Vein endothelial cell (primary cell): ENCODE results near the gene PIK3R3. TPM values are rescaled to one million over a fixed set of nuclear protein-coding genes. Genes with fewer than 3 reads are reported as not detected.

Experiments
- small RNA-seq: library from RNA; depleted of rRNA; stranded (forward); fragments of <200 nt; gene quantifications from one replicate; pipeline ENCODE3, GENCODE V24; 2012
- total RNA-seq: library from RNA; depleted of rRNA; stranded (reverse); fragments of >200 nt; gene quantifications from 2 replicates; pipeline ENCODE4 v1.2.3, GENCODE V29; 2012

Gene PIK3R3
- total RNA-seq, result 11.8 and 14.9 TPM in 2 replicates

DNA sequence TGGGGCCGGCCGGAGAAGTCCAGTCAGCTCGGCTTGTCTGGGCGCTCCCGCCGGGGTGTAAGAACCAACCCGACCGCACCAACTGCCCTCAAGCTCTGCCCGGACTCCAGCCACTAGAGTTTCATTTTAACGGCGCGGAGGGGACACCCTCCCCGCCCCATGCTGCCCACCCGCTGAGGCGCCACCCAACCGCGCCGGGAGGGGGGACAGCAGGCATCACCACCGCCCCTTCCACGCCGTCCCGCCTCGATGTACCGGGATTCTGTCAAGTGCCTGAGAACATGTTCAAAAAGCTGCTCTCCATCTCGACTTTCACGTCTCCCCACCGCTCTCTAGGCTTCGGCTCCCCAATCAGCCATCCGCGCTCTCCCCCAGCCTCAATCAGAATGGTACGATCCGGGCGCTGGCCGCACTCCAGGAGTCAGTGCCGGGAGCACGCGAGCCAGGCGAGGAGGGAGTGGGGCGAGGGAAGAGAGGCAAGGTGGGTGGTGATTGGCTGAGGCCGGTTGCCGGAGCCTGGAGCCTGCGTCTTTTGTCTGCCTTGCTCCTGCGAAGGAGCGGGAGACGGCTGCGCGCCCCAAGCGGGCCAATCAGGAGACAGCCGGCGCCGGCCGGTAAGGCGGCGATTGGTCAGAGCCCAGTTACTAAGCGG lies at the start of gene PIK3R3:
Gene PIK3R3 (minus strand): TSS at position 101 of the 652 bp plus-strand sequence. CDS start 677 bp downstream, outside the sequence.

GRCh38 chr1:46176211-46176865 lies 43.9 kb upstream of the PIK3R3 start, which contains the start of gene P3R3URF:
TSS of gene P3R3URF (minus strand) at chr1:46176488. CDS start at chr1:46176471, 17 bp downstream.

DNA sequence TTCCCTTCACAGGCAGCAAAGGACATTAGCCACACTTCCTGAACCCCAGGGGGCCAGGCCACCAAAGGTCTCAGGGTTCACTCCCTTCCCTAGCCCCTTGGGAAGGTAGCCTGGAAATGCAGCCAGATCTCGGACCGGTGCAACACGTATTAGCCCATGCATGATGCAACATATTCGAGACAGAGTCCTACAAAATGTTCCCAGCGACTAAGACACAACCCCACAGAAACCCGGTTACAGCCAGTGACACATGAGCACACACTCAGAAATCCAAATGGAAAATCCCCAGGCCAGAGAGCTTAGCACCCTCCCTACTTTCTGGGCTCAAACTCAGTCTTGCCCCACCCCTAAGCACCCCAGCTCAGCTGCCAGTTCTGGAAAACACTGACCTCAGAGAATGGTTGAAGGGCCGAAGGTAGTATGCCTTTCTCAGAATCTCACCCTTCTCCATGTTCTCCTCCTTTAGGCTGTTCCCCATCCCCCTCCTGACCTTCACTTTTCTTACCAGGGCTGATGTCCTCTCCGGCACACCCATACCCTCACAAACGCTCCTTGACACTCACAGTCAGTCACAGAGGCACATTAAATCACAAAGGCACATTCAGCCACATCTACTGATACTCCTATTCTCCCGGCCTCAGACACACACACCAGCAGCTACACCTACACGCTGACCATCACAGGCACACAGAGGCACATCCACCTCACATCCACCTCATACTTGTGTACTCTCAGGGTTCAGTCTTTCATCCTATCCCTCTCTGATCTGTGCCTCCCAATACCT lies 42.2 kb upstream of the PIK3R3 start, which contains the start of gene TSPAN1:
Gene TSPAN1 (plus strand): TSS at position 640 of the 784 bp plus-strand sequence. CDS start 6,021 bp downstream, outside the sequence.

Small RNA genes within 50 kb of the gene (small RNA-seq; reads per million reads assigned to genes)
- gene AL358075.3, result not detected
- not detected for gene AL672043.1

Other genes starting within 250 kb of the PIK3R3 start
- gene TSPAN1, start 42.5 kb upstream of the PIK3R3 start, total RNA-seq, result not detected in 2 replicates
- not detected in 2 replicates for gene P3R3URF, start 43.9 kb upstream of the PIK3R3 start, total RNA-seq
- 53.5 and 56.2 TPM in 2 replicates for gene POMGNT1, start 65.8 kb upstream of the PIK3R3 start, total RNA-seq
- 0.29 and 0.65 TPM in 2 replicates for gene LURAP1, start 70.7 kb upstream of the PIK3R3 start, total RNA-seq
- 2.0 and 5.3 TPM in 2 replicates for gene RAD54L, start 115.1 kb upstream of the PIK3R3 start, total RNA-seq
- 76.4 and 114 TPM in 2 replicates for gene LRRC41, start 171.0 kb upstream of the PIK3R3 start, total RNA-seq
- 330 and 414 TPM in 2 replicates for gene UQCRH, start 171.1 kb upstream of the PIK3R3 start, total RNA-seq
- 19.6 and 21.5 TPM in 2 replicates for gene NSUN4, start 208.2 kb upstream of the PIK3R3 start, total RNA-seq